ENCODE results near the gene GRID1. TPM values are rescaled to one million over a fixed set of nuclear protein-coding genes. Genes with fewer than 3 reads are reported as not detected.
"Not testable (repeated sequence)": the region's sequence is repeated elsewhere in the genome, so short reads cannot be mapped to it uniquely, and the experiment has no call there.

GRID1 gene
- total RNA-seq, 1 donor from 2014 or later: 3.0 TPM

DNA sequence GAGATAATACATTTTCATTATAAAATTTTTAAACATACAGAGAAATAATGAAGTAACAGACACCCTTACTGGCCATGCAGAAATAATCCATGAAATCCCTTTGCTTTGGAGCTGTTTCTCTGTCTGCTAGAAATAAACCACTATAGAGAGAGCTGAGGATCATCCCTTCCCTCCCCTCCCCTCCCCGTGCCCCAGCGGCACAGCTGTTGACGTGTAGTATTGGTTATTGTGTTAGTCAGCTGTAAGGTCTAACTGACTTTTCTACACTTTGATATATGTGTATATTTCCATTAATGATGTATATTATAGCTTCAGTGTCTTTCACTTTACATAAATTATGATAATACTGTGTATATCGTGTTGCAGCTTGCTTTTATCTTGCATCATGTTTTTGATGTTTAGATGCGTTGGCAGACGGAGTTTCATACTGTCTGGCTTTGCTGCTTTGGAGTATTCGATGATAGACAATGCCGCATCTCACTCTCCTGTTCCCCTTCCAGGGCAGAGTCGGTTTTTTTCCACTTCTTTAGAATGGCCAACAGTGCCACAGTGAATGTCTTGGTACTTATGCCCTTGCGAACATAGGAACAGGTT, 27.4 kb upstream of the GRID1 start:
- intact Hi-C loops (cut with DNase I): no loop called here
- DNase-seq (ENCODE audit: low spot score): no peak

DNA sequence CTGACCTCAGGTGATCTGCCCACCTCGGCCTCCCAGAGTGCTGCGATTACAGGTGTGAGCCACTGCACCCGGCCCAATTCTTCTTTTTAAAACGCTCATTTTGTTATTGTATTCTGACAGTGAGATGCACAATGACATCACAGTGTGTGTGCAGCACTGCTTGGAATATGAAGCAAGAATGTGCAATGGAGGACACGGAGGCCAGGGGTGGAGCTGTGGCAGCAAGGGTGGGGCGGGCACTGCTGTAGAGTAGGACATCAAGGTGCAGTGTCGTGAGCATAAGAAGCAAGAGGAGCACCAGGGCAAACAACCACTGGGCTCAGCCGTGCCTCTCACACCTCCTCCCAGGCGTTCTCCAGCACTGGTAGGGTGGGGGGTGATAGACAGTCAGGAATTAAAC, 26.8 kb upstream of the GRID1 start:
- no peak for DNase-seq (ENCODE audit: low spot score)
- intact Hi-C loops (cut with DNase I): no loop called here

DNA sequence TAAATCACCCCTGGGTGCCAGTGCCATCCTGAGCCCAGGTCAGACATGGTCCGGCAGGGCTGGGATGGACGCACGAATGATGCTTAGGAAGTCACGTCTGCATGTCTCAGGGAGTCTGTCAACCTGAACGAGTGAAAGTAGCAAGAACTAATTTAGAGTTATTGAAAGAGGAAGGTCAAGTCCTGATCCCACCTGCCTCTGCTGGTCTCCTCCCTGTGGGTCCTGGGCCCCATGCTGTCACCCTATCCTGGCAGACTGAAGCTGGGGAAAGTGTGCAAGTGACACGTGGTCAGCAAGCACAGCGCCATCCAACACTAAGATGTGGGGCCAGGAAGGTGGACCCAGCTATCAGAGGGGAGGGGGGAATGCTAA, 26.1 kb upstream of the GRID1 start:
- DNase-seq (ENCODE audit: low spot score): no peak

DNA sequence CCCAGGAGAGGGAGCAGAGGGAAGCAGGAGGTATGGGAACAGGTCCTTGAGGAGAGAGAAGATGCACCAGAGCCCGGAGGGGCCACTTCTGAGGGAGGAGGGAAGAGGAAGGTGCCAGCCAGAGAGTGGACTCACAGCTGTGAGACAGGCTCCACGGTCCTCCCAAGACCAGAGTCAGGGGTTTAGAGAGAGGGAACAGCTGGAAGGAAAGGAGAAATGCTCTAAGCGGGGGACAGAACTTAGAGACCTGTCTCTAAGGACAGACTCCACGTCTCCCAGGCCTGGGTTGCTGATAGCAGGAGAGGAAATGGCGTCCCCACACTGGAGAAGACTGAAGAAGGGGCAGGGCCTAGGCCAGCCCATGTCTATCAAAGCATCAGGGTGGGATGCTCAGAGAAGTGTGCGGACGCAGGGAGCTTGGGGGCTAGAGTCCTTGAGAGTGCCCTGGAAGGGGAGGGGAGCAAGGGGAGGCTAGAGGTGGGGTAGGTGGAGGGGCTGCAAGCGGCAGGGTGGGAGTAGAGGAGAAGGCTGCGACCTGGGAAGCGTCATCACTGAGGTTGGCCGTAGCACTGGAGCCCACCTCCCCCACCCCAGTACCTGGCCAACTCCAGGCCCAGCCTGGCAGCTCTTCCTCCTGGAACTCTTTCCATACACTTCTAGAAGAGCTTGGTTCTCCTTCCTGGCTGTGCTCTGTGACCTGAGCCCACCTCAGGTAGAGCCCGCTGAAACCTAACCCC, 25.6 kb upstream of the GRID1 start:
- DNase-seq (ENCODE audit: low spot score): no peak
- intact Hi-C loops (cut with DNase I): no loop called here

More for the DNA sequence above, 26.1 kb upstream of the GRID1 start:
- intact Hi-C loops (cut with DNase I): no loop called here

DNA sequence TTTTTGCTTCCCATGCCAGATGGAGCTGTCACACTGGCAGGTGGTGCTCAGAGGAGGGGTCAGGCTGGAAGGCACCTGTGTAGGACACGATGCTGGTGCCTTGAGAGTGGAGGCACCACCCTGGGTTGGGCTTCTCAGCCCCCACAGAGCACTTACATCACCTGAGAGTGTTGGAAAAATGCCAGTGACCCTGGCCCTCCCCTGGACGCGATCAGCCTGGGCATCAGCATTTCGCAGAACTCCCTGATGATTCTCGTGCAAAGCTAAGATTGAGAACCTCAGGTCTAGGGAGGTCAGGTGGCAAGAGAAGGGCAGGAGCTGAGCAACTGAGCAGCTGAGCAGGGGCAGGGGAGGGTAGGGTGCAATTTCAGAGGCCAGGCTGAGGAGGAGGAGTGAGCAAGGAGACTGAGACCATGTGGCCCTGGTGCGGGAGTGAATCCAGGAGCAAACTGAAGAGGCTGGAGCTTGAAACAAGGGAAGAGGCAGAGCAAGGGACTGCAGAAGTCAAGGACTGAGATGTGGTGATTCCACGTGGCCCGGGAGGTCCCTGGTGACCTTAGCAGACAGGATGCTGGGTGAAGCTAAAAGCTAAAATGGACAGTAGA, 24.7 kb upstream of the GRID1 start:
- DNase-seq (ENCODE audit: low spot score): no peak
- intact Hi-C loops (cut with DNase I): no loop called here

DNA sequence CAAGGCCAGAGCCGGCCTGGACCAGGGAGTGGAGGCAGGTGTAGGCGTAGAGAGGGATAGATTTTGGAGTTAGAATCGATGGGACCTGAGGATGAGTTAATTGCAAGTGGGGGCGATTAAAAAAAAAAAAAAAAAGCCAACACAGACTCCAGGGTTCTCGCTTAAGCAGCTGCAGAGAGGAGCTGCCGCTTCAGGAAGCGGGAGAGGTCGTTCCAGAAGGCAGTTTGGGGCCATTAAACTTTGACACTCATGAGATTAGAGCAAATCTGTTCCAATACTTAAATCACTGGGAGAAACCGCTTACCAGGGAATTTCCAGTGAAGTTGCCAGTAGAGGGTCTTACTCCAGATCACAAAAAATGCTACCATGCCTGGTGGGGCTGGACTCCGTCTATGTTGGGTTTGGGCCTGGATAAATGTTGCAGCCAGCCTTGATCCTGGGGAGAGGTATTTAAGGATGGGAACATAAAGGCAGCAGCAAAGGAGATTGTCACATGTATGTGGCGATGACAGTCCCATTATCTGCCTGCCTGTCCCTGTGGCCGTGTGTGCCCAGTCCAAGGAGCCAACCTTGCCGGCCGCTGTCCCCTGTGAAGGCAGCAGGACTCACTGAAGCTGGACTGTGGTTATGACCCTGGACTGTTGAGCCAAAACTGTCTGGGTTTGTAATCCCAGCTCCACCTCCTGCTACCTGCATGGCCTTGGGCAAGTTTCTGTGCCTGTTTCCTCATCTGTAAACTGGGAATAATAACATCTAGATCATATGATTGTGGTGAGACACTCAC, 23.9 kb upstream of the GRID1 start:
- DNase-seq (ENCODE audit: low spot score): no peak
- intact Hi-C loops (cut with DNase I): no loop called here

DNA sequence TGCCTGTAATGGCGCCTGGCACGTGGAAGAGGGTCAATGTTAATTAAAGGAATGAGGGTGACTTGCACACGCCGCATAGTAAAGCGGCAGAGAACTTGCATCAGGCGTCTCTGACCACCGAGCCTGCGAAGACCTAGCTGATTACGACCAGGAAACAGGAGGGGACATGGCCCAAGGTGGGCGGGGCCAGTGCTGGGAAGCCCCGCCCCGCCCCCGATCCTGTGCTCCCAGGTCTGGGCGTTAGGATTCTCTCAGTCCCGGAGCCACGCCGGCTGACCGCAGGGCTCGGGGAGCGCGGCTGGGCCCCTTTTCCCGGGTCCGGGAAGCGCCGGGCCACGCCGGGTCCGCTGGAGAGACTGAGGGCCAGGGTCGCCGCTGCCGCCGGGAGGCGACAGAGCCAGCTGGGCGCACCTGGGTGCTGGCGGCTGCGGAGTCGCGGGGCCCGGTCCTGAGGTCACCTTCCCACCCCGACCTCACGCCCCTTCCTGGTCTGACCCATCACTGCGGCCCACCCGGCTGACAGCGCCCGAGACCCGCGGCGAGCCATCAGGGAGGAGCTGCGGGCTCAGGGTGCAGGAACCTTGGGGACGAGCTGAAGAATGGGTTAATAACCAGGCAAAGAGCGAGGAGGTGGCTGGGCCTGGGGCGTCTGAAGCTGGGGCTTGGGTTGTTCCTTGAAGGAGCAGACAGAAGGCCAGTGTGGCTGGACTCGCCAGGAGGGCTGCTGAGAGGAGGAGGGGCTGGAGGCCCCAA, 23.0 kb upstream of the GRID1 start:
- intact Hi-C loops (cut with DNase I): no loop called here
- DNase-seq (ENCODE audit: low spot score): no peak

DNA sequence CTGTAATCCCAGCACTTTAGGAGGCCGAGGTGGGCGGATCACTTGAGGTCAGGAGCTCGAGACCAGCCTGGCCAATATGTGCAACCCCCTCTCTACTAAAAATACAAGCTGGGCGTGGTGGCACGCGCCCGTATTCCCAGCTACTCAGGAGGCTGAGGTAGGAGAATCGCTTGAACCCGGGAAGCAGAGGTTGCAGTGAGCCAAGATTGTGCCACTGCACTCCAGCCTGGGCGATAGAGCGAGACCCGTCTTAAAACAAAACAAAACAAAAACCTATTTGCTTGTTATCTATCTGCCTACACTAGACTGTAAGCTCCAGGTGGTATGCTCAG, 22.5 kb upstream of the GRID1 start:
- intact Hi-C loops (cut with DNase I); DNase-seq (ENCODE audit: low spot score): not testable (repeated sequence)

DNA sequence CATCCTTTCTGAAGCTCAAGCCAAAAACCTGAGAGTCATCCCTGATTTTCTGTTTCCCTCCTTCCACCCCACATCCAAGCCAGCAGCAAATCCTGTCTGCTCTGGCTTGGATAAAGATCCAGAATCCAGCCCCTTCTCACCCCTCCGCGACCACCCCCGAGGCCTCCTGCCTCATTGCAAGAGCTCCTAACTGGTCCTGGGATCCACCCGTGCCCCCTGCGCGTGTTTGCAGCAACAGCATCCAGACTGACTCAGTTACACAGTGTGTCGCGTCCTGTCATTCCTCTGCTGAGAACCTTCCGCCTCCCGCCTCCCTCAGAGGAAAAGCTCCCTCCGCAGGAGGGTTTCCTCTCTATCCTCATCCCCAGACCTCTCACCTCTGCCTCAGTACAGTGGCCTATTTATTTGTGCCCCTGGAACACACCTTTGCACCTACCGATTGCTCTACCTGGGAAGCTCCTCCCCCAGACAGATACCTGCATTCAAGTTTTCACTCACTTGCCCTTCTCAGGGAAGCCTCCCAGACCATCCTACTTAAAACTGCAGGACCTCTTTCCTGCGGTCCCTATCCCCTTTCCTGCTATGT, 21.6 kb upstream of the GRID1 start:
- no peak for DNase-seq (ENCODE audit: low spot score)
- intact Hi-C loops (cut with DNase I): no loop called here

DNA sequence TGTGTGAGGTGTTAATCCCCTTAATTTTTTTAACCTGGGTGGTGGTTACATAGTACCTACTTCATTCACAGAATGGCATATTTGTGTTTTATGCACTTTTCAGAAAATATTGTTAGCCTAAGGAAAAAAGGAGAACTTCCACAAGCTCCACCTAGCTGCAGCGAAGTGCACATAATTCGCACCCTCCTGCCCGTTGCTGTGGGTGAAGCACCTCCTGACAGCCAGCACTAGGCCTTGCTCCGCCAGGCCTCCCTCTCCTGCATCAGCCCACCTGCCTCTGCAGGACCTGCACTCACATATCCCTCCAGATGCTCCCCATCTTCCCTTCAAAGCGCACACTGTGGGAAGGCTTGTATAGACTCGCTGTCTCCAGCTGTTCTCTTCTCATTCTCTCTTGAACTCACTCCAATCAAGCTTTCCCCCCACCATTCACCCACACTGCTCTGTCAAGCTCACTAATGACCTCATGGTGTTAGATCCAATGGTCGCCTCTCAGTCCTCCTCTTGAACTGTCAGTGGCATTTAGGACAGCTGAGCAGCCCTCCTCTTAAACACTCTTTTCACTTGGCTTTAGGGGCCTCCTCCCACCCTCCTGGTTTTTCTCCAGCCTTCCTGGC, 20.7 kb upstream of the GRID1 start:
- DNase-seq (ENCODE audit: low spot score): no peak
- intact Hi-C loops (cut with DNase I): no loop called here

DNA sequence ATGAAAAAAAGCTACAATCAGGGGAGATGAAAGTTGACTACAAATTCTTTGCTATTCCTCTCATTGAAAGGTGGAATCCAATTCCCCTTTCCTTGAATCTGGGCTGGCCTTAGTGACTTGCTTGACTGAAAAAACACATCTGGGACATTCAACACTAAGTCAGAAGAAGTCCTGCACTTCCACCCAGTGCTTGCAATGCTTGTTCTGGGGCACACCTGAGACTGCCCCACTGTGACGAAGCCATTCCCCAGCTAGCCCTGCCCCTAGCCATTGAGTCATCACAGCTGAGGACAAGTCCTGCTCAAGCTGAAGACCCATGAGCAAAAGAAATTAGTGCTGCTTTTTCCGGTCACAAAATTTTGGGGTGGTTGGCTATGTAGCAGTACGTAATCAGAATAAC, 19.2 kb upstream of the GRID1 start:
- no peak for DNase-seq (ENCODE audit: low spot score)
- intact Hi-C loops (cut with DNase I): no loop called here

DNA sequence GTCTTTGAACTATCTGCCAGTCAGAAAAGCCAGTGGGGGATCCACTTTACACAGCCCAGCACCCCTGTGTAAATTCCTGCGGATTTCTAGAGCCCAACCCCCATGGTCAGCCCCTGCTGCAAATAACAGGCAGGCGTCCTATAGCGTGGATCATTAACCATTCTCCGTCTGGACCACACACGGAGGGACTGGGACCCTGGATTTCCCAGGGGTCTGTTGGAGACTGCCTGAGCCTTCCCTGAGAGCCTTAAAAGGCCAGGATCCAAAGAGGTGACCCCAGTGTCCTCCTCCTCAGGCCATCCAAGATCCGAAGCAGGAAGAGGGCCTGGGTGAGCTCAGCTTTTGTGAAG, 11.2 kb upstream of the GRID1 start:
- DNase-seq (ENCODE audit: low spot score): no peak
- intact Hi-C loops (cut with DNase I): loop anchor here (5.0 to 10.0 kb wide), 2 partner anchors 585 to 833 kb away; no protein-coding TSS in a partner anchor

DNA sequence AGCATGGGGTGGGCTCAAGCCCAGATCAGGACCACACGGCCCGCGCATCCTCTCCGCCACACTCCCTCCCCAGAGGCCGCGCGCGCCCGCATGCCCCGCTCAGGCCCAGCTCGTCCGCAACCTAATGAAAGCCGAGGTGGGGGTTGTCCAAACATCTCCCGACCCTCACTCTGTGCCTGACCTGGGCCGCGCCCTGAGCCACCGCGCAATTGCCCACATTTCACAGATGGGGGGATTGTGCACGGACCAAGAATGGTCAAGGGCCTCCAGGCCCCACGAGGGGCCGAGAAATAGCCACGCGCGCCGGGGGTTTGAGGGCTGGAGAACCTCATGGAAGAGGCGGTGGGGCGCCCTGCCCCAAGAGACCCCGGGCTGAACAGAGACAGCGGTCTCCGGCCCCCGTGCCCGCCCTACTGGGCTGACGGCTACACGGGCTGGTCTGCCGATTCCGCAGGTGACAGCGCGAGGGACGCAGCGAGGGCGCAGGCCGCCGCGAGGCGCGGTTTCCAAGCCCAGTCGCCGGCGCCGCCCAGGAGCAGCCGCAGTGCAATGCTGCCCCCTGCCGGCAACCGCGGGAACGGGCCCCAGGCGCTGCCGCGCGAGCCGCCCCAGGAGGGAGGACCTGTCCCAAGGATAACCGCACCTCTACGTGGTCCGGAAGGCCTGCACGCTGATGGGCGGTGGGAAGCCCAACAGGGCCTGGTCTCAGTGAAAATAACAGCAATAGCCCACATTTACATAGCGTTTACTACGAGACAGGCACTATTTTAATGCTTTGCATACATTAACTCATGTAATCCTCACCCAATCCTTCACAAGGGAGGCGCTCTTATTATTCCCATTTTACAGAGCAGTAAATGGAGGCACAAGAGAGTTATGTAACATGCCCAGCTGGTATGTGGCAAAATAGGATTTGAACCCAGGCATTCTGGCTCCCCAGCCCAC, 10.5 kb upstream of the GRID1 start:
- peak; percentile 89 for DNase-seq (ENCODE audit: low spot score)
- intact Hi-C loops (cut with DNase I): loop anchor here (5.0 to 10.0 kb wide), 2 partner anchors 585 to 832 kb away; no protein-coding TSS in a partner anchor

DNA sequence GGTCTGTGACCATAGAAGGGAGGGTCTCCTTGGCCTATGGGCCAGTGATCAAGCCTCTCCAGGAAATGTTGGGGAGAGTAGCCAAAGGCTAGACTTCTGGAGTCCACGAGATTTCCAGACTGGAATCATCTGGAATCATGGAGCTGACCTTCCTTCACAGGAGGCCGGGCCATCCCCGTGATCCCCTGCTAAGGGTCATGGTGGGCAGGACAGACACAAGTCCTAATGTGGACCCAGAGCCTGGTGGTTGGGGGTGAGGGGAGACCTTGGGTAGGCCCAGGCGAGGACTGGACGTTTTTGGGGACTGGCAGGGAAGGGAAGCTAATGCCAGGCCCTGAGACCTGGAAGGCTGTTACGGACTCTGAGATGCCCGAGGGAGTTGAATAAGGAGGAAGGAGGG, 9.8 kb upstream of the GRID1 start:
- no peak for DNase-seq (ENCODE audit: low spot score)
- intact Hi-C loops (cut with DNase I): loop anchor here (5.0 to 10.0 kb wide), 2 partner anchors 584 to 832 kb away; no protein-coding TSS in a partner anchor

DNA sequence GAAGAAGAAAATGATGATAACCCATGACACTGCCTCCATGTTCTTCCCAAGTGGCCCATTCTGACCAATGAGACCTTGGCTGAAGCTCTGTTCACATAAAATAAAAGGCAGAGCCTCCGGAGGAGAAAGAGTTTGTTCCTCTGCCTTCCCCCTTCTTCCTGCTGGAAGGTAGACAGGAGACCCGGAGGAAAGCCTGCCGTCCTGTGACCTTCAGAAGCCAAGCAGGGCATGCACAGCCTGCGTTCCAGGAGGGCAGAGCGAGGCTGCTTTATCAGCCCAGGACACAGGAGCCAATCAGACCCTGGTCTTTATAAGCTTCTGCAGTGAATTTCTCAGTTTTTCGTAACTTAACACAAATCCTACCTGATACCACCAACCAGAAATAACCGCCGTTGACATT, 8.6 kb upstream of the GRID1 start:
- intact Hi-C loops (cut with DNase I): loop anchor here (5.0 to 10.0 kb wide), 2 partner anchors 583 to 830 kb away; no protein-coding TSS in a partner anchor
- no peak for DNase-seq (ENCODE audit: low spot score)

DNA sequence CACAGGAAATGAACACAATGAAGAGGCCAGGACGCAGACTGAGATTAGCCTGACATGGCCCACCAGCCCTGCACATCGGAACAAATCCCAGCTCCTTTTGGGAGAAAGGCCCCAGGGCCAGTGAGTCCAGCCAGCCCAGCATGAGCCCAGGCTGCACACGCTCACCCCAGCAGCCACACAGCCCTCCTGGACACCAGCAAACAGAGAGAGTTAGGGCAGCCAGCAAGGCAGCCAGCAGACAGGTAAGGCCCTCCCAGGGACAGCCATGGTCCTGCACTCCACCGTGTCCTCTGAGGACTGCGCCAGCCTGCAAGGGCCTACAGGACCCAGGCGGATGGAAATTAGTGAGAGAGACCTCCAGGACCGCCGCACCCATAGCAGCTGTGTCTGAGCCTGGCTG, 8.1 kb upstream of the GRID1 start:
- intact Hi-C loops (cut with DNase I): loop anchor here (5.0 to 10.0 kb wide), 2 partner anchors 582 to 830 kb away; no protein-coding TSS in a partner anchor
- no peak for DNase-seq (ENCODE audit: low spot score)

DNA sequence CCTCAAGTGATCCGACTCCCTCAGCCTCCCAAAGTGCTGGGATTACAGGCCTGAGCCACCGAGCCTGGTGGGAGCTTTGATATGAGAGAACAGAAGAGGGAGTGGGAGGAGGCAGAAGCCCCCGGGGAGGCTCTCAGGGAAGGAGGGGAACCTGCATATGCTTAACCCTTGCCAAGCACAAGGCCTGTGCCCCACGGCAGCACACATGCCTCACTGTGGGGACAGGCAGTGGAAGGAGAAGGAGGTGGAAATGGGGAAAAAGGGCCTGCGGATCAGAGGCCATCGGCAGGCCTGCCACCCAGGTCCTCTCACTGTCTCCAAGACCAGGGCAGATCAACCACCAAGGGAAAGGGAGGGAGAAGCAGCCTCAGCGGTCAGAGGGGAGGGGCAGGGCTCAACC, 7.2 kb upstream of the GRID1 start:
- no peak for DNase-seq (ENCODE audit: low spot score)
- intact Hi-C loops (cut with DNase I): loop anchor here (10.0 kb wide), 1 partner anchor 829 kb away; no protein-coding TSS in a partner anchor

DNA sequence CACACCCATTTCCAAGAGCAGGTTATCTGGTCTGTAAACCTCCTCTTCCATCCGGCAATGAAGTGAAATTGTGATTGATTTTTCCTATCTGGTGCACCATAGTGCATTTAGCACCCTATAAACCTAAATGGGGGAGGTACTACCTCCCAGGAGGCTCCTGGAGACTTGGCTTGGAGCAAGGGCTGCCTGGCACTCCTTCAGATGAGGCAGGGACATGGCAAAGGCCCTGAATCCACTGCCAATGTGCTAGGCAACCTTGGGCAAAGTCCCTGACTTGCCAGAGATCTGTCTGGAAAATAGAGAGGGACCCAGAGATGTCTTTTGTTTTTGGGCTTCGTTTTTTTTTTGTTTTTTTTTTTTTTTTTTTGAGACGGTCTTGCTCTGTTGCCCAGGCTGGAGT, 6.7 kb upstream of the GRID1 start:
- intact Hi-C loops (cut with DNase I): loop anchor here (10.0 kb wide), 1 partner anchor 828 kb away; no protein-coding TSS in a partner anchor
- DNase-seq (ENCODE audit: low spot score): no peak
